IgD-negative memory B cell (primary cell): ENCODE measurements around the gene FOXE1. TPM values are rescaled to one million over a fixed set of nuclear protein-coding genes. Genes with fewer than 3 reads are reported as not detected.

Experiments used
- H3K27ac Mint-ChIP-seq, 3 donors: one replicate each; pipeline ENCODE4 v1.8.0; 2020 to 2022; ENCODE audit warnings: mild to moderate bottlenecking in 3 of 3, mixed read lengths in 3 of 3, moderate library complexity in 1 of 3
- H3K27me3 Mint-ChIP-seq: one replicate; pipeline ENCODE4 v1.8.0; 2021; ENCODE audit warnings: mixed read lengths
- H3K36me3 Mint-ChIP-seq: one replicate; pipeline ENCODE4 v1.8.0; 2020; ENCODE audit warnings: mild to moderate bottlenecking, mixed read lengths
- H3K4me1 Mint-ChIP-seq, 3 donors: one replicate each; pipeline ENCODE4 v1.8.0; 2020 to 2022; ENCODE audit warnings: mixed read lengths in 3 of 3, mild to moderate bottlenecking in 1 of 3
- H3K4me3 Mint-ChIP-seq, 4 donors: one replicate each; pipeline ENCODE4 v1.8.0; 2020 to 2022; ENCODE audit warnings: mild to moderate bottlenecking in 4 of 4, mixed read lengths in 4 of 4, moderate library complexity in 3 of 4
- H3K9me3 Mint-ChIP-seq, 3 donors: one replicate each; pipeline ENCODE4 v1.8.0; 2020 to 2021; ENCODE audit warnings: mixed read lengths in 3 of 3, mild to moderate bottlenecking in 1 of 3
- polyA plus RNA-seq: library from polyadenylated mRNA; unstranded; fragments of 300-500 nt; fragmentation: Illumina TruSeq; gene quantifications from one replicate; pipeline ENCODE4 v1.2.3, GENCODE V29; 2021

The FOXE1 gene
- polyA plus RNA-seq = not detected

- Mint-ChIP-seq H3K4me1 (peaks cover 8 to 26% (median 14%) of the 10 kb centered on the region in 3 donors), H3K27me3 (peaks cover 75% of the 10 kb centered on the region), H3K36me3 (no peaks in the 10 kb centered on the region), H3K9me3 (peaks cover 0 to 2% (median 0%) of the 10 kb centered on the region in 3 donors), H3K27ac (peak within 1 kb of the TSS; percentile 73 to 82 (median 80)), H3K4me3 (peak within 1 kb of the TSS; percentile 80 to 94 (median 87))
Observed at GRCh38 chr9:97853056-97853843, at the start of gene FOXE1. Gene FOXE1 (plus strand): TSS chr9:97853226. CDS start chr9:97853915, 689 bp downstream.

DNA sequence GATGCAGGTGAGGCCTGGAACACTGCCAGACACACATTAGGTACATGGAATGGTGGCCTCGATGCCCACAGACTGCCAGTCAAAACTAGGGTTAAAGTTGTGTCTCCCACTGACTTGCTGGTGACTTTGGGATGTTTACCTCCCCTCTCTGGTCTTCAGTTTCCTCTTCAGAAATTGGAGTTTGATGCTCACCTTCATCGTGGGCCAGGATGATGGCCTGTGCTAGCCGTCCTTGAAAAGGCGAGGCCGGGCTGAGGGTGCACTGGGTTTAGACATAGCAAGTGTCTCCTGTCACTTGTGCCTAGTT is 49.0 kb upstream of the FOXE1 start:
- H3K27me3 Mint-ChIP-seq = no peaks in the 10 kb centered on the region
- H3K4me1 Mint-ChIP-seq = peaks cover 0 to 5% (median 4%) of the 10 kb centered on the region in 3 donors
- peaks cover 0 to 6% (median 0%) of the 10 kb centered on the region in 3 donors for H3K9me3 Mint-ChIP-seq
- H3K4me3 Mint-ChIP-seq = peak overlapping the region; percentile 73 to 93 (median 85)
- peaks cover 2% of the 10 kb centered on the region for H3K36me3 Mint-ChIP-seq
- H3K27ac Mint-ChIP-seq = peak overlapping the region in 2 of 3 donors; percentile 49 to 86

- H3K27me3 Mint-ChIP-seq = no peaks in the 10 kb centered on the region
- H3K4me1 Mint-ChIP-seq = peaks cover 0 to 5% (median 4%) of the 10 kb centered on the region in 3 donors
- H3K9me3 Mint-ChIP-seq = peaks cover 0 to 6% (median 0%) of the 10 kb centered on the region in 3 donors
- H3K36me3 Mint-ChIP-seq = peaks cover 2% of the 10 kb centered on the region
- H3K4me3 Mint-ChIP-seq = no peak overlapping the region
- H3K27ac Mint-ChIP-seq = no peak overlapping the region
Observed at GRCh38 chr9:97806721-97807120, 46.3 kb upstream of the FOXE1 start.

DNA sequence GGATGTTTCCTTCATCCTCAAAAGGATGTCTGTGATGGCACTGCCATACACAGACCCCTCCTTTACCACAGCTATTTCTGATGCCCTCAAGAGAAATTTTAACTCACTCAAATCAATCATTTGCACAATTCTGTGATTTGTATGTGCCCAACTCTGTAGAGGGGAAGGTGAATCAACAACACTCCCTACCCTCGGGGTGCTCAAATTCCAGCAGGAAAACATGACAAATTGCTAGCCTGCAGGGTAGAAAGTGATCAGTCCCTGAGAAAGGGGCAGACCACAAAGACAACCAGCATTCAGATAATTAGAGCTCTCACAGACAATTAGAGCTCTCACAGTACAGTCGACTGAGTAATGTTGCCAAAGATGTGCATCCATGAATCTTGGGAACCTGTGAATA is 45.3 kb upstream of the FOXE1 start:
- H3K4me3 Mint-ChIP-seq = no peak overlapping the region
- no peaks in the 10 kb centered on the region for H3K27me3 Mint-ChIP-seq
- H3K27ac Mint-ChIP-seq = peak overlapping the region in 1 of 3 donors; percentile 15
- H3K4me1 Mint-ChIP-seq = peaks cover 0 to 5% (median 4%) of the 10 kb centered on the region in 3 donors
- no peaks in the 10 kb centered on the region for H3K36me3 Mint-ChIP-seq
- H3K9me3 Mint-ChIP-seq = peaks cover 0 to 3% (median 0%) of the 10 kb centered on the region in 3 donors

- H3K4me3 Mint-ChIP-seq = no peak overlapping the region
- peaks cover 0 to 5% (median 1%) of the 10 kb centered on the region in 3 donors for H3K4me1 Mint-ChIP-seq
- no peaks in the 10 kb centered on the region for H3K27me3 Mint-ChIP-seq
- H3K27ac Mint-ChIP-seq = no peak overlapping the region
- peaks cover 0 to 6% (median 3%) of the 10 kb centered on the region in 3 donors for H3K9me3 Mint-ChIP-seq
- no peaks in the 10 kb centered on the region for H3K36me3 Mint-ChIP-seq
Observed at GRCh38 chr9:97808415-97808814, 44.6 kb upstream of the FOXE1 start.

DNA sequence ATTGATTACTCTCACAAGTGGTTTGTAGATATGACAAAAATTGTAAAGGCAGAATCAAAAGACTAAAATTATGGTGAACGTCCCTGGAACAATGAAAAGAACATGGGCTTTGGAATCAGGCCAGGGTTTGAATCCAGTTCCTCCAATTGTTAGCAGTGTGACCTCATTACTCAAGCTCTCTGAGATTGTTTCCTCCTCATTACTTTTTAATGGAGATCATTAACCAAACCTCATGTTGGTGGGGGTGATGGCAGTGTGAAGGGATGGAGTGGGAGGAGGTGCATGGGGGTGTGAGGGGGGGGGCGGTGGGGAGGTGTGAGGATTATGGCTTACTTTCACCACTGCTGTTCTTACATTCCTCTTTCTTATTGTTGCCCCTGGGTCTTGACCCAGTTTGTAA is 44.1 kb upstream of the FOXE1 start:
- no peaks in the 10 kb centered on the region for H3K27me3 Mint-ChIP-seq
- H3K4me1 Mint-ChIP-seq = peaks cover 0 to 3% (median 1%) of the 10 kb centered on the region in 3 donors
- peaks cover 0 to 6% (median 3%) of the 10 kb centered on the region in 3 donors for H3K9me3 Mint-ChIP-seq
- H3K4me3 Mint-ChIP-seq = no peak overlapping the region
- no peak overlapping the region for H3K27ac Mint-ChIP-seq
- no peaks in the 10 kb centered on the region for H3K36me3 Mint-ChIP-seq

- no peaks in the 10 kb centered on the region for H3K27me3 Mint-ChIP-seq
Observed at GRCh38 chr9:97809666-97810344, 43.2 kb upstream of the FOXE1 start.

DNA sequence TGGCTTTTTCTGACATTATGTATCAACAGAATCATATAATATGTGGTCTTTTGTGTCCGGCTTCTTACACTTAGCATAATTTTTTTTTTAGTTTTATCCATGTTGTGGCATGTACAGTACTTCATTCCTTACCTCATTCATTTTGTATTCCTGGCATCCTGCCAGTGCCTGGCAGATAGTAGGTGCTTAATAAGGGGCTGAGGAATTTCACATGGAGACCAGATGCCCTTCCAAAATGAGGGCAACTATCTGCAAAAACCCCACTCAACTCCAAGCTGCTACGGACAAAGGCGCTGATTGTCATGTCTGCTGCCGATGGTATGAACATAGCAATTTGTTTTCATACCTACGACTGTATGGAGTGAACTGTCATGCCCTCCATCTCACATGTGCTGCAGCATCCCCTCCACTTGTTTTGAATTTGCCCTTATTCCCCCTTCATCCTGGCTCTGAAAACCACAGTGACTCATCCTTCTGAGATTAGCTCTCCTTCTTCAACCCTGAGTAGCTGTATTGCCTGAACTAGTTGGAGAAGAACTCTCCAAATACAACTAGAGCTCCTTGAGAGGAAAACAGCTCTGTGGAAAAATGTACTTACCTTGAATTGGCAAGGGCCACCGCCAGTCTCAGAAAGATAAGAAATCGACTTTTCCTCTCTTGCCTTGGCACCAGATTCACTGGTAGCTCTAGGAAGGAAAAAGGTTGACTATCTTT is 41.3 kb upstream of the FOXE1 start:
- Mint-ChIP-seq H3K27me3 (no peaks in the 10 kb centered on the region), H3K9me3 (peaks cover 0 to 6% (median 3%) of the 10 kb centered on the region in 3 donors), H3K4me1 (no peaks in the 10 kb centered on the region), H3K4me3 (no peak overlapping the region), H3K36me3 (no peaks in the 10 kb centered on the region), H3K27ac (no peak overlapping the region)

More at GRCh38 chr9:97809666-97810344, 43.2 kb upstream of the FOXE1 start:
- Mint-ChIP-seq H3K4me1 (no peaks in the 10 kb centered on the region), H3K4me3 (no peak overlapping the region), H3K9me3 (peaks cover 0 to 6% (median 3%) of the 10 kb centered on the region in 3 donors), H3K36me3 (no peaks in the 10 kb centered on the region), H3K27ac (no peak overlapping the region)

GRCh38 chr9:97812247-97812543 is 40.8 kb upstream of the FOXE1 start:
- Mint-ChIP-seq H3K4me3 (no peak overlapping the region), H3K27me3 (no peaks in the 10 kb centered on the region), H3K27ac (no peak overlapping the region), H3K9me3 (peaks cover 0 to 6% (median 3%) of the 10 kb centered on the region in 3 donors), H3K4me1 (no peaks in the 10 kb centered on the region), H3K36me3 (no peaks in the 10 kb centered on the region)

DNA sequence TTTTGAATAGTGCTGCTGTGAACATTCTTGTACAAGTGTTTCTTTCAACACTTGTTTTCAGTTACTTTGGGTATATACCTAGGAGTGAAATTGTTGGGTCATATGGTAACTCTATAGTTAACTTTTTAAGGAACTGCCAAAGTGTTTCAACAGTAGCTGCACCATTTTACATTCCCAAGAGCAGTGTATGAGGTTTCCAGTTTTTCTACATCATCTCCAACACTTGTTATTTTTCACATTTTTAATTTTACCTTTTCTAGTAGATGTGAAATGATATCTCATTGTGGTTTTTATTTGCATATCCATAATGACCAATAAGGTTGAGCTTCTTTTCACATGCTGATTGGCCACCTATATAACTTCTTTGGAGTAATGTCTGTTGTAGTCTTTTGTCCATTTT is 40.0 kb upstream of the FOXE1 start:
- H3K4me1 Mint-ChIP-seq = no peaks in the 10 kb centered on the region

GRCh38 chr9:97819735-97820134 is 33.3 kb upstream of the FOXE1 start:
- Mint-ChIP-seq H3K9me3 (peaks cover 7 to 14% (median 7%) of the 10 kb centered on the region in 3 donors), H3K4me3 (no peak overlapping the region), H3K4me1 (no peaks in the 10 kb centered on the region), H3K27me3 (peaks cover 45% of the 10 kb centered on the region), H3K36me3 (peaks cover 3% of the 10 kb centered on the region), H3K27ac (no peak overlapping the region)

More for the DNA sequence above, 40.0 kb upstream of the FOXE1 start:
- H3K27ac Mint-ChIP-seq = no peak overlapping the region
- peaks cover 3% of the 10 kb centered on the region for H3K36me3 Mint-ChIP-seq
- no peak overlapping the region for H3K4me3 Mint-ChIP-seq
- H3K9me3 Mint-ChIP-seq = peaks cover 0 to 6% (median 3%) of the 10 kb centered on the region in 3 donors
- H3K27me3 Mint-ChIP-seq = peaks cover 5% of the 10 kb centered on the region

GRCh38 chr9:97820373-97820772 is 32.7 kb upstream of the FOXE1 start:
- Mint-ChIP-seq H3K9me3 (peaks cover 7 to 17% (median 7%) of the 10 kb centered on the region in 3 donors), H3K27ac (no peak overlapping the region), H3K4me1 (no peaks in the 10 kb centered on the region), H3K36me3 (peaks cover 3% of the 10 kb centered on the region), H3K4me3 (no peak overlapping the region), H3K27me3 (peaks cover 51% of the 10 kb centered on the region)

GRCh38 chr9:97830884-97831829 is 21.9 kb upstream of the FOXE1 start:
- H3K27ac Mint-ChIP-seq = no peak overlapping the region

More at GRCh38 chr9:97830884-97831829, 21.9 kb upstream of the FOXE1 start:
- no peaks in the 10 kb centered on the region for H3K36me3 Mint-ChIP-seq
- H3K9me3 Mint-ChIP-seq = no peaks in the 10 kb centered on the region
- H3K27me3 Mint-ChIP-seq = peaks cover 17% of the 10 kb centered on the region
- peaks cover 3 to 21% (median 5%) of the 10 kb centered on the region in 3 donors for H3K4me1 Mint-ChIP-seq
- peak overlapping the region in 1 of 4 donors; percentile 53 for H3K4me3 Mint-ChIP-seq
